SU-DHL-6 (cell line): ENCODE results near the gene KLB.

Experiments
- EZH2phosphoT487 ChIP-seq: fragments of 200-600 bp; sonication (generic), shearing (Covaris generic); conservative IDR thresholded peaks from 2 replicates; pipeline ENCODE4 v1.6.1; 2018; ENCODE audit warnings: mild to moderate bottlenecking, antibody characterized with exemption, low read length, moderate library complexity, mixed read lengths
- TF ChIP-seq, protein P1 (sequence below): fragments of 200-600 bp; sonication (generic); IDR thresholded peaks from one replicate; pipeline ENCODE4 v1.5.1; 2017; ENCODE audit warnings: antibody characterized with exemption, mild to moderate bottlenecking, low read length, moderate library complexity; ENCODE audit not compliant: insufficient read depth, poor library complexity, severe bottlenecking

GRCh38 chr4:39486221-39486804 is 79.6 kb downstream of the KLB start:
- TF ChIP-seq, protein P1, sequence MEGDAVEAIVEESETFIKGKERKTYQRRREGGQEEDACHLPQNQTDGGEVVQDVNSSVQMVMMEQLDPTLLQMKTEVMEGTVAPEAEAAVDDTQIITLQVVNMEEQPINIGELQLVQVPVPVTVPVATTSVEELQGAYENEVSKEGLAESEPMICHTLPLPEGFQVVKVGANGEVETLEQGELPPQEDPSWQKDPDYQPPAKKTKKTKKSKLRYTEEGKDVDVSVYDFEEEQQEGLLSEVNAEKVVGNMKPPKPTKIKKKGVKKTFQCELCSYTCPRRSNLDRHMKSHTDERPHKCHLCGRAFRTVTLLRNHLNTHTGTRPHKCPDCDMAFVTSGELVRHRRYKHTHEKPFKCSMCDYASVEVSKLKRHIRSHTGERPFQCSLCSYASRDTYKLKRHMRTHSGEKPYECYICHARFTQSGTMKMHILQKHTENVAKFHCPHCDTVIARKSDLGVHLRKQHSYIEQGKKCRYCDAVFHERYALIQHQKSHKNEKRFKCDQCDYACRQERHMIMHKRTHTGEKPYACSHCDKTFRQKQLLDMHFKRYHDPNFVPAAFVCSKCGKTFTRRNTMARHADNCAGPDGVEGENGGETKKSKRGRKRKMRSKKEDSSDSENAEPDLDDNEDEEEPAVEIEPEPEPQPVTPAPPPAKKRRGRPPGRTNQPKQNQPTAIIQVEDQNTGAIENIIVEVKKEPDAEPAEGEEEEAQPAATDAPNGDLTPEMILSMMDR, result no peak
- no peak for TF ChIP-seq EZH2phosphoT487
